Mucosa of stomach (tissue), 1 donor: ENCODE results near the gene ANAPC10.

Source experiments
- H3K27me3 ChIP-seq: one replicate; pipeline ENCODE4 v1.7.0; 2013; ENCODE audit warnings: mild to moderate bottlenecking, low read length; ENCODE audit not compliant: control insufficient read depth, insufficient read depth
- H3K36me3 ChIP-seq: one replicate; pipeline ENCODE4 v1.7.0; 2013; ENCODE audit warnings: low read length; ENCODE audit not compliant: control insufficient read depth, insufficient read depth
- H3K4me1 ChIP-seq: one replicate; pipeline ENCODE4 v1.7.0; 2013; ENCODE audit warnings: mild to moderate bottlenecking, low read length; ENCODE audit not compliant: control insufficient read depth, insufficient read depth
- H3K4me3 ChIP-seq: one replicate; pipeline ENCODE4 v1.7.0; 2013; ENCODE audit warnings: low read length
- H3K9ac ChIP-seq: one replicate; pipeline ENCODE4 v1.7.0; 2013; ENCODE audit warnings: mild to moderate bottlenecking, low read length, moderate library complexity
- H3K9me3 ChIP-seq: one replicate; pipeline ENCODE4 v1.7.0; 2013; ENCODE audit warnings: mild to moderate bottlenecking, low read length, moderate library complexity; ENCODE audit not compliant: control insufficient read depth
- donor health status: Pancreatic carcinoma.

Gene ANAPC10

GRCh38 chr4:145061318-145061920 lies 36.6 kb downstream of the ANAPC10 start:
- peaks cover 5% of the 10 kb centered on the region for H3K4me1 ChIP-seq
- no peaks in the 10 kb centered on the region for H3K36me3 ChIP-seq
- no peak overlapping the region for H3K9ac ChIP-seq
- H3K4me3 ChIP-seq = no peak overlapping the region
- no peaks in the 10 kb centered on the region for H3K9me3 ChIP-seq
- no peaks in the 10 kb centered on the region for H3K27me3 ChIP-seq

- Histone ChIP-seq H3K4me3 (no peak overlapping the region), H3K9me3 (no peaks in the 10 kb centered on the region), H3K9ac (no peak overlapping the region), H3K36me3 (no peaks in the 10 kb centered on the region), H3K27me3 (no peaks in the 10 kb centered on the region), H3K4me1 (no peaks in the 10 kb centered on the region)
Observed at GRCh38 chr4:145058256-145058655, 39.7 kb downstream of the ANAPC10 start.

GRCh38 chr4:145056325-145057130 lies 41.5 kb downstream of the ANAPC10 start:
- Histone ChIP-seq H3K27me3 (no peaks in the 10 kb centered on the region), H3K36me3 (no peaks in the 10 kb centered on the region), H3K9ac (no peak overlapping the region), H3K4me3 (no peak overlapping the region), H3K4me1 (no peaks in the 10 kb centered on the region), H3K9me3 (no peaks in the 10 kb centered on the region)

- H3K4me3 ChIP-seq = no peak overlapping the region
- H3K36me3 ChIP-seq = no peaks in the 10 kb centered on the region
- no peaks in the 10 kb centered on the region for H3K9me3 ChIP-seq
- no peaks in the 10 kb centered on the region for H3K27me3 ChIP-seq
- no peak overlapping the region for H3K9ac ChIP-seq
- H3K4me1 ChIP-seq = no peaks in the 10 kb centered on the region
Observed at GRCh38 chr4:145055533-145056257, 42.3 kb downstream of the ANAPC10 start.

- Histone ChIP-seq H3K9me3 (no peaks in the 10 kb centered on the region), H3K4me3 (no peak overlapping the region), H3K4me1 (no peaks in the 10 kb centered on the region), H3K9ac (no peak overlapping the region), H3K36me3 (no peaks in the 10 kb centered on the region), H3K27me3 (no peaks in the 10 kb centered on the region)
Observed at GRCh38 chr4:145049241-145049640, 48.8 kb downstream of the ANAPC10 start.

GRCh38 chr4:145048817-145049216 lies 49.2 kb downstream of the ANAPC10 start:
- Histone ChIP-seq H3K27me3 (no peaks in the 10 kb centered on the region), H3K4me3 (no peak overlapping the region), H3K9ac (no peak overlapping the region), H3K36me3 (no peaks in the 10 kb centered on the region), H3K9me3 (no peaks in the 10 kb centered on the region), H3K4me1 (no peaks in the 10 kb centered on the region)

- no peaks in the 10 kb centered on the region for H3K36me3 ChIP-seq
- no peaks in the 10 kb centered on the region for H3K9me3 ChIP-seq
- H3K4me3 ChIP-seq = no peak overlapping the region
- H3K9ac ChIP-seq = no peak overlapping the region
- no peaks in the 10 kb centered on the region for H3K4me1 ChIP-seq
- no peaks in the 10 kb centered on the region for H3K27me3 ChIP-seq
Observed at GRCh38 chr4:145047151-145047550, 50.8 kb downstream of the ANAPC10 start.

GRCh38 chr4:145045180-145045579 lies 52.8 kb downstream of the ANAPC10 start:
- Histone ChIP-seq H3K4me1 (no peaks in the 10 kb centered on the region), H3K36me3 (no peaks in the 10 kb centered on the region), H3K4me3 (no peak overlapping the region), H3K9me3 (no peaks in the 10 kb centered on the region), H3K9ac (no peak overlapping the region), H3K27me3 (no peaks in the 10 kb centered on the region)

GRCh38 chr4:145044341-145044740 lies 53.7 kb downstream of the ANAPC10 start:
- Histone ChIP-seq H3K27me3 (no peaks in the 10 kb centered on the region), H3K4me3 (no peak overlapping the region), H3K9ac (no peak overlapping the region), H3K9me3 (no peaks in the 10 kb centered on the region), H3K36me3 (no peaks in the 10 kb centered on the region), H3K4me1 (no peaks in the 10 kb centered on the region)

- Histone ChIP-seq H3K9me3 (no peaks in the 10 kb centered on the region), H3K27me3 (no peaks in the 10 kb centered on the region), H3K9ac (no peak overlapping the region), H3K4me1 (no peaks in the 10 kb centered on the region), H3K36me3 (no peaks in the 10 kb centered on the region), H3K4me3 (no peak overlapping the region)
Observed at GRCh38 chr4:145043306-145043705, 54.7 kb downstream of the ANAPC10 start.

GRCh38 chr4:145042601-145043285 lies 55.3 kb downstream of the ANAPC10 start:
- H3K27me3 ChIP-seq = no peaks in the 10 kb centered on the region
- H3K36me3 ChIP-seq = no peaks in the 10 kb centered on the region
- H3K4me1 ChIP-seq = no peaks in the 10 kb centered on the region
- H3K9me3 ChIP-seq = no peaks in the 10 kb centered on the region
- no peak overlapping the region for H3K9ac ChIP-seq
- H3K4me3 ChIP-seq = no peak overlapping the region

GRCh38 chr4:145041378-145041777 lies 56.6 kb downstream of the ANAPC10 start:
- no peaks in the 10 kb centered on the region for H3K4me1 ChIP-seq
- no peaks in the 10 kb centered on the region for H3K27me3 ChIP-seq

More at GRCh38 chr4:145041378-145041777, 56.6 kb downstream of the ANAPC10 start:
- Histone ChIP-seq H3K9me3 (no peaks in the 10 kb centered on the region), H3K9ac (no peak overlapping the region), H3K36me3 (no peaks in the 10 kb centered on the region), H3K4me3 (no peak overlapping the region)
